ENCODE measurements around the gene HOXD13.

The HOXD13 gene

DNA sequence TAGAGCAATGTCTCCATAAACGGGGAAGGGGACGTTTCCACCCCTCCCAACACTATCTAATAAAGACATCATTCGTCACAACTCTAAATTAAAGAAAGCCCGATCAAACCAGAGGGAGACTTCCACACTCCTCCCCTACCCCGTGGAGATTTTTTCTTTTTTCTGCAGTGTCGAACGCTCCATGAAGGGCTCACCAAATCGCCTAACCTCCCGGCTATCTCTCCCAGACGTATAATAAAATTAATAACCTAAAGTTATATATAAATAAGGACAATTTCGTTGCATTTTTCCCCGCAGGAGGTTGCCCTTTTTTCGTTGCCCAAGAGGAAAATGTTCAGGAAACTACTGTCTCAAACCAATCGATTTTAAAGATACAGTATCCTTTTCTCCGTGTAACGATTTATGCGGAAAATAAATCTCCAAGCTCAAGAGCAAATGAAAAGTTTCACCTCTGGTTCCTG is 11.1 kb upstream of the HOXD13 start:
- DNase-seq, result no peak

DNA sequence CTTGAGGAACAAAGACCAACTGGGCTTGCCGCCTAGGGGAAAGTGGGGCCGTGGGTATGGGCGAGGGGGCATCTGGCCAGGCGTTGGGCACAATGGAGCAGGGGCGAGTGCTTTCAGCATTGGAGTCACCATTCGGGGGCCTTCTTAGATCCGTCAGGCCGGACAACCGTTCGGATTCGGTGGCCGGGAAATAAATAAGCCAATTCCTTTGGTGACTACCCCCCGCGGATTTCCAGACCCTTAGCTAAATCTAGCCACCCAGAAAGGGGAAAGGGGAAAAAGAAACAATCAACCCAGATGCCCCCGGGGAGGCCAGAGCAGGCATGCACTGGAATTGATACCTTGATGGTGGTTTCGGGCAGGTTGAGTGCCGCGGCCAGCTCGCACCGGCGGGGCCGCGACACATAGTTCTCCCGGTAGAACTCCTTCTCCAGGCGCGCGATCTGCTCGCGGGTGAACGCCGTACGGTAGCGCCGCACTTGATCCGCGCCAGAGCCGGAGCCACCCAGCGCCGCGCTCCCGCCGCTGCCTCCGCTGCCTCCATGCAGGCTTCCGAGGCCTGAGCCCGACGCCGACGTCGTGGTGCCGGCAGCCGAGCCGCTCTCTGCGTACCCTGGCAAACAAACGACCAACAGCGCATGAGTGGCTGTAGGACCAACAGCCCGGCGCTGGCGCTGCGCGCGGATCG is 10.5 kb upstream of the HOXD13 start:
- DNase-seq, result no peak

DNA sequence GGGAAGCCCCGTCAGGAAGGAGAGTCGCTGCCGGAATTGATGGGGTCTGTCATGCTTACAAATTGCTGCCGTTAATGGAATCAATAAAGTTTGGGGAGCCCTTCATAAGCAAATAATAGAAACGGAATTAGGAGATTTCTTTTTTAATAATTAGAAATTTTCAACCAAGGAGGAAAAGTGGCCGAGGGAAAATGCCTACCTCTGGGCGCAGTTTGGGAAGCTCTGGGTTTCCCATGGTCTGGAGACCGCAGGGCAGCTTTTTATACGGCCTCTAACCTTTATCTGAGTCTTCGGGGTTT is 10.0 kb upstream of the HOXD13 start:
- DNase-seq, result no peak

DNA sequence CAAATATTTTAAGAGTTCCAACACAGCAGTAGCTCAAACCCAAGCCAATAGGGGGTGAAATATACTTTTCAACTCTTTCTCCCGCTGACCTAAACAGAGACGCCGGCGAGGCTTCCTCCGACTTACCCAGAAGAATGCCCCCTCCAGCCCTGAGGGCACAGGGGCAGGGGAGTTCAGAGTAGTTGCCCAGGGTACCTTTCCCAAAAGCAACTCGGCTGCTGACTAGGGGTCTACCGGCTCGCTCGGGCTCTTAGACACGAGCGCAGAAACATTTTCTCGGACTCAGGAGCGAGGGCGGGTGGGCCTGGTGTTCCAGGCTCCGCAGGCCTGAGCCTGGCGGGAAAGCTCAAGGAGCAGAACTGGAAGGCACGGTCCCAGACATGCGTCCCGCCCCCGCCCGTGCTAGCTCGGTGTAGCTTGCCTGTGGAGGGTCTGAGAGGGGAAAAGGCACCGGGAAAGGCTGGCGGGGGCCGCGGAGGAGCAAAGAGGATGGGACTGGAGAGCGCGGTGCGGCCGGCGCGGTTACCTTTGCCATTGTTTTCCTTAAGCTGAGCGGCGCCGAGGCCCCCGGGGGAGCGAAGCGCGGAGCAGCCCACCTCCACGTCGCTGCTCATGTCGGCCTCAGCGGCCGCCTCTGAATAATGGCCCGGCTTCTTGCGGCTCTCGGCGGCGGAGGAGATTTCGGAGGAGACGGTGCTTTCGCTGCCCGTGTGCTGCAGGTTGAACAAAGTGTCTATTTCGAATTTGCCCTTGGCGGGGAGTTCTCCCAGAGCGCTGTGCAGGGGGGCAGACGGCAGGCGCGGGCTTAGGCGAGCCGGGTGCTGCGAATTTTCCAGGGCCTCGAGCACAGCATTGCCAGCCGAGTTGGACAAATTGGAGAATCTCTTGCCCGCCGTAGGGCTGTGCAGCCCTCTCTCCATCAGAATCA is 9.4 kb upstream of the HOXD13 start:
- no peak for DNase-seq

DNA sequence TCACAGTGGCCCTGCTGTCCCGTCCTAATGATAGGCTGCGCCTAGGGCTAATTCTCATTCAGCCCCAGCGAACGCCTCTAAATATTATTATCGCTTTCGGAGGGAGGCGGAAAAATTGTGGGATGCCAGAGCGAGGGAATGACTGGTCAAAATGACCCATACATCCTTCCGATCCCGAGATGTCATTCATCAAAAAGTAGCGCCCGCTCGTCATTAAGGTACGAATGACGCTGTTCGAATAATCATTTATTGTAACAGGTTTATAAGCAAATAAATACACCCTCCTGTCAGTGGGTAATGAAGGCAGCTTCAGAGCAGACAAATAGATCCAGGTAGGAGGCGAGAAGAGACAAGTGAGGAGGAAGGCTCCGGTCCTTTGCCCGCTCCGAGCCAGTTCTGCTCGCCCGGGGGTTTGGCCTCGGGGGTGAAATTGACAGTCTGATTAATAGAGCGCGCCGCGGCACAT is 8.7 kb upstream of the HOXD13 start, which contains the start of gene EVX2:
Gene EVX2, minus strand, starts transcription at position 167 of the 466 bp plus-strand sequence. CDS start 186 bp downstream, outside the sequence.
- DNase-seq, result peak; percentile 51

DNA sequence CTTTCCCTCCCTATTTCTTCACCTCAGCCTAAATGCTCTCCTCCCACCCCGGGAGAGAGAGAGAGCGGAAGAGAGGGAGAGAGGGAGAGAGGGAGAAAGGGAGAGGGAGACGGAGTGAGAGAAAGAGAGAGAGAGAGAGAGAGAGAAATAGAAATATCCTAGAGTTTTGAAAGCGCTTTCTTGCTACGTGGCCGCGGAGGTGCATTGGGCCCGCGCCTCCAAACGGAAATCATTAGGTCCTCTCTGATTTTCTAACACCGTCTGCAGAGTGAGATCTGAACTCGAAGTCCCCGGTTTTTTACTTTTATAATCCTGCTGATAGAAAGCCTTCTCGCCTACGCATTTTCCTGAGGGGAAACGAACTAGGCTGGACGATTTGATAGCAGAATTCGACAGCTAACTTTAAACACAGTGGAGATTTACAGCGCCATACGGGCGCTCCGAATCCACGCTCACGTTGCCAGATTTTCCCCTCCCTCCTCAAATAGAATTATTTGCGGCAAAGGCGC is 7.9 kb upstream of the HOXD13 start:
- no peak for DNase-seq

DNA sequence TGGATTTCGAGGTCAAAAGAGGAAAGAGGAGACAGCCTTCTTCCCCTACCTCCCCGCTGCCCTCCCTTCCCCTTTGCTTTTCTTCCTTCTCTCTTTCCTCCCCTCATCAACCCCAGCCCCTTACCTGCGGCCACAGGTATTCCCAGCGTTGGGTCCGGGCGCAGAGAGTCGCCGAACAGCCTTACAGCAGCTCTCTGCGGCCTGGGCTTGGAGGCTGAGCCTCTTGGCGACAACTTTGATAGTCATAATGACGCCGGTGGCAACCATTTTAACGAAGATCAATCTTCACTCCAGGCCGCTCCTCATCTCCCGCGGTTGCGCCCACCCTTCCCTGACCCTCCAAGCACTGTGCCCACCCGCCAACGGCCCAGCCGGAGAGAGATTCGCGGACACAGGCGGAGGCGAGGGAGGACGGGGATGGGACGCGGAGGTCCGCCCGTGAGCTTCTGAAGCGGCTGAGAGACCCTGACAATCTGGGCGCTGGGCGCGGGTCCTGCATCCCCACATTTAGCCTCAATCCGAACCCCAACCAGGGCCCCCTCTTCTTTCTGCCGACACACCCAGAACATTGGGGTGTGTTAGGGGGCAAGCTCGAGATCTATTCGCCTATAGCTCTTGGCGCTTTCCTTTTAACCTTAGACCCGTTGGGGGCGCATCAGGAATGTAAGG is 7.3 kb upstream of the HOXD13 start:
- DNase-seq, result no peak

DNA sequence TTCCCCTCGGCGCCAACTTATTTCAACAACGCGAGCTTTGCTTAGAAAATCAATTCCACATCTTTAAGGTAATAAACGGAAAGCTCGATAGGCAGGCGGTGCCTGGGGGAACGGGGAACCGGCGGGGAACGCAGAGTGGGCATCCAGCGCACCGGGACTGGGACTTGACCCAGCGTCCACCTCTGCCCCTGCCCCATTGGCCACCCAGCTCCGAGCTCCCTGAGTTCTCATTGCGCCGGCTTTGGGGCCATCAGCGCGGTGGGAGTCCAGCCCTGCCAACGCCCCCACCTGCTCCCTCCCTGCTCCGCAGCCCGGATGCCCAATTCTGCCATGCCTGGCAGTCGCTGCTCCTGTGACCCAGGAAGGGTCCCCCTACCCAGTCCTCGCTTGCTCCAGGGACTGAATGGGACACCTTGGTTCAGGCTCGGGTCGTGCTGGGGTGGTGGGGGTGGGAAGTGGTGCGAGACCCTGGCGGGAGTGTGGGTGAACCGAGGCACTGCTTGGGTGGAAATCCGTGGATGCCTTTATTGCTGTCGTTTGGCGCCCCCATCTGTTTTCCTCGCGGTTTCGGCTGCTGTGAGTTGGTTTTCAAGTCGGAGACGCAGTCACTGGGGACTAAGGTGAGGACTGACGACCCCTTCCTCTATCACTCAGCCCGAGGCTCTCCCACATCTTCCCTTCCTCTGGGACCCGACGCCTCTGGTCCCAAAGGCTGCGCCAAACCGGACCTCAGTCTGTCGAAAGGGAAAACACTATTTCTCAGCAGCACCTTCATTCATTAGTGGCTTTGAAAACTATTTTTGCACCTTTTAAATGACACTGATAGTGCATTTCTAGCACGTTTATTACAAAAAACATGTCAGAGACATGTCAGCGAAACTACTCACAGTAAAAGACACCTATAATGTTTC is 6.4 kb upstream of the HOXD13 start:
- DNase-seq, result peak; percentile 85

DNA sequence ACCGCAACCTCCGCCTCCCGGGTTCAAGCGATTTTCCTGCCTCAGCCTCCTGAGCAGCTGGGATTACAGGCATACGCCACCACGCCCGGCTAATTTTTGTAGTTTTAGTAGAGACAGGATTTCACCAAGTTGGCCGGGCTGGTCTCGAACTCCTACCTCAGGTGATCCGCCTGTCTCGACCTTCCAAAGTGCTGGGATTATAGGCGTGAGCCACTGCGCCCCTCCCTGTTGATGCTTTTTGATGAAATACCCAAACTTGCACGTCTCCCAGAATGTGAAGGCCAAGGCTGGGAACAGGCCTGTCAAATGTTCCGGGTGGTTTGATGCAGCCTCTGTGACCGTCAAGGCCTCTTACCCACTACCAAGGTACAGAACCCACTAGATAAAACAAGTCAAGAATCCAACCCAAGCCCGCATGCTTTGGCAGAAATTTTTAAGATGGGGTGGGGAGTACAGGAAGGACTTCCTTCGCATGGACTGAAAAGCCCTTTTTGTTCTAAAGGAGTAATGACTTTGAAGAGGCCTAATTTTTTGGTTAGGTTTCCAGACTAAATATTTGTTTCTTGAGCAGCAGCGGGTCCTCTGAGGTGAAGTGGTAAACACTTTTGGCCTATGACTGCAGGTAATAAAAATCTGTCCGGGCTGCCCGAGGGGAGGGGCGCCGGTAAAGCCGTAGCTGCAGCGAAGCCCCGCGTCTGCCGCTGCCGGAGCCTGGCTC is 5.0 kb upstream of the HOXD13 start:
- no peak for DNase-seq

DNA sequence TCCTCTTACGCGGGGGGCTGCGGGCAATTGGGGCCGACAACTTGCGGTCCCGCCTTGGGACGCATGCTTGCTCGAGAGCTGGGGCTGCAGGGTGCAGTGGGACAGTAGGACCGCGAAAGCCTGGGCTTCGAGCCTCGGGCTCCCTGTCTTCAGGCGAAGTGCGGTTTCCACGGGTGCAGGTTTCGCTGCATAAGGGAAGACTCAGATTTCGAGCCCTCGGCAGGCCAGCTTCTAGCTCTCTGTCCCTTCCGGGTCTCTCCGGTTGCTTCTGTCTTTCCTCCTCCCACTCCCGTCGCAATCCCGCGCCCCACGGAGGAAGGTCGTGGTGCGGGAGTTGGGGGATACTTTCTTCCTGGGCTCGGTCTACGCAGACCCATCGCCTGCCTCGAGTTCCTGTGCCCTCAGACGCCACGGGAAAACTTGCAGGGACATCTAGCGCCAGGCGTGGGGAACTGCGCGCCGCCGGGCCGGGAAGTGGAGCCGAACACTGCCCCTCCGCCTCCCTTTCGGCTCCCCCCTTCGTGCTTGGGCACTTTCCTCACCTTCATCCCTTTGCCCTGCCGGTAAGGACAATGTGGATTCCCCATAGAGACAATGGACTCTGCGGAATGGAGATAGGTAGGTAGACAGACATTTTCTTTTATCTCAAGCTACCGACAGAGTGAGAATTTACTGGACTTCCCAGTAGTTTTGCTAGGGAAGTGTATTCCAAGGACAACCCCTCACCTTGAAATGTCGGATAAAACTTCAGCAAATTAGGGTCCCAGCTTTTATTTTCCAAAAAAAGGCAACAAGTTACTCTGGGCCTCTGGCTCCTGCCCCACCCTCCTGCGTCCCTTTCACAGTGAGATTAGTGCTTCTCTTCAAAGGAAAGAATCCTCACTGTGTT is 4.2 kb upstream of the HOXD13 start:
- peak; percentile 82 for DNase-seq

DNA sequence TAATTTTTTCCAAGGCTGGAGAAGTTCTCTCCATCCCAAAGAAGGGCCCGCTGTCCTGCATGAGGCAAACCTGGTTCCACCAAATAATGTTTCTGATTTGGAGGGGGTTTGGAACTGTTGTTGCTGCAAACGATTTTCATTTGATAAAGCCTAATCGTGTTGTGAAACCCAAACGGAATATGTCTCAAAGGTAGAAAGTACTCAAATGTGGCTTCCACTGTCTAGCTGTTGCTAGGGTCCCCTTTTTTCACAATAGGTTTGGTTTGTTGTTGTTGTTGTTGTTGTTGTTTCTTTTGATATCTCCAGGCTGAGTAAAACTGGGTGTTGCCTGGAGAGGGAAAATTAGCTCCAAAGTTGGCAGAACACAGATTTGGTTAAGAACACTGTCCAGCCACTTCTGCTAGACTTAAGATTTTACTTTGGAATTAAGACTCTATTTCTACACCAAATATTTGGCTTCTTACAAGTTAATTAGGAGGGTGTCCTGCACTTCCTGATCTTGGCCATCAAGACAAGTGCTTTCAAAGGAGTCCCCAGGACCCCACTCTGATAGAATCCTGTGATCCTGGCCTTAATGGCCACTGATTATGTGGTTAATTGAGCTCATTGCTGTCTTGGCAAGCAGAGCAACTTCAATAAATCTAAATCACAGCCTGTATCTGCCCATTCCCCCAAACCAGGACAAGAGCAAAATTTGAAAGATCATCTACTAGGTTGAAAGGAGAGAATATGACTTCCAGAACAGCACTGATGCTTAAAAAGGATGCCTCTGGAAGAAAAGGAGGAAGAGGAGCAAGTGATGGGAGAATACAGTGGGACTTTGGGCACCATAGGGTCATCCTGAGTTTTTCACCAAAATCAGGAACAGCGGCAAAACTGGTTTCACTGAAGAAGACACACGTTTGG is 3.3 kb upstream of the HOXD13 start:
- DNase-seq, result no peak

DNA sequence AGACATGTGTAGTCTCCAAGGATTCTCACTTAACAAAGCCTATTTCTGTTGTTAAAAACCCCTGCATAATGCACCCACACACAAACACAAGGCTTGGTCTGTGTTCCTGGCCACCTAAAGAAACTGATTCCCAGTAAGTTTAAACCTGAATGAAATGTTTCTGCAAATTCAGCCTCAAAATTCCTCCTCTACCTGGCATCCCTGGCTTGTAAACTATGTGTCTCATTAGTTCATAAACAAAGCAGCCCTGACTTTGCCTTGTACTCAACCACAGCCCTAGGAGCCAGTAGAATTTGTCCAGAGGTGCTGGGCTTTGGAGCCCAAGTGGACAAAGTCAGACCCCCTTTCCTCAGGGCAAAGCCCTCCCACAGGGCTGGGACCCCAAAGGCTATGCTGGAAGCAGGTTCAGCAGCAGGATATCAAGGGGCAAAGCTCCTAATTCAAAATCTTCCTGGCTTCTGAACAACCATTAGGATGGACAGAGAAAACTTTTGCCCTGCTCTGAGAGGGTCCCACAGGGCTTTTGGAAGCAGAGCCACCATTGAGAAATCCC is 2.6 kb upstream of the HOXD13 start:
- DNase-seq, result no peak

DNA sequence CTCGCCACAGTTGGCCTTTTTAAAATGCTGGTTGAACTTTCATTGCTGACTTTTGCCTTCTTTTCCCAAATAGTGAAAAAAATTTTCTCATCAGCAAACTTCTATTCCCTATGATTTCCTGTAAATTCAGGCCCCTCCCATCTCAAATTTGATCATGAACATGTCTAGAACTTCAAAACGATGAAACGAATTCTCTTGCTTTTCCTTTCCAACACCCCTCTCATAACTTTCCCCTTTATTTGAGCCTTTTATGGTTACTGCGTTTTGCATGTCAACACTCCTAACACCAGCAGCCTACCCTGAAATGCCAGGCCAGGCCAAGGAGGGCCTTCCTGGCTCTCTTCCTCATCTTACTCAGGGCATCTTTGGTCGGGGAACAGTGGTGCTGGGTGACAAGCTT is 1.7 kb upstream of the HOXD13 start:
- no peak for DNase-seq

DNA sequence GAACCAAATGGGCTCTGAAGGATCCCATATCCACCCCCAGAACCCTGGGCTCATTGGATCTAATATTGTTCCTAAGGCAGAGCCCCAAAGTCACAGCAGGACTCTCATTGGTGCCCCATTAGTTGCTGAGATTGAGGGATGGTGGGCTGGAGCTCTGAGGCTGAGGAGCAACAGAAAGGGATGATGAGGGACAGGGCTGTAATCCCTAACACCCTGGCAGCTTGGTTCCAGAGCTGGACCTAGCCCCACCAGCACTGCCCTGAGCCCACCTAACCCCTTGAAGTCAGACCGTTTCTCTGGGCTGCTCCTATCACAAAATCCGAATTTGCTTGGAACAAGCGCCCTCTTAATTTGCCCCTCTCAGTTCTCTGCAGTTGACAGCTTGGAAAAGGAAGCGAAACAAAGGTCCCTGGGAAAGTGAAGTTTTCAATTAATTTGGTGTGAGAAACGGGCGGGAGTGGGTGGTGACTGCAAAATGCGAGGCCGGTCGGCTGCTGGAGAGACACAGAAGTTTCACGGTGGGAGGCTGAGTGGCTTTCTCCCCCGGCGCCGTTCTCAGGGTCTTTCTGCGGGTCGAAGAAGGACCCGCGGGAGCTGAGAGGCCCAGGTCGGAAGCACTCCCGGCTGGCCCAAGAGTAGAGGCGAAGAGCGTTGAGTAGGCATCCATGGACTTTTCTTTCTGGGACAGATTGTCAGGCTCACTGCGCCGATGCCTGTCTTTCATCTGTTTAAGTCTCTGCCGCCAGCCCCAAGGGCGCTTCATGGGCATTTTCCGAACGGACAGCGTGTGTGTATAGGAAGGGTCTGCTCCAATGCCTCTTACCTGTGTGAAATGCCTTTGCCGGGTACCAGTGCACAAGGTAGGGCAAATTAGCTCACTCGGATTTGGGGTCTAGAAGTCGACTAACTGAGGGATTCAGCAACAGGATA is 927 bp upstream of the HOXD13 start:
- DNase-seq, result no peak

DNA sequence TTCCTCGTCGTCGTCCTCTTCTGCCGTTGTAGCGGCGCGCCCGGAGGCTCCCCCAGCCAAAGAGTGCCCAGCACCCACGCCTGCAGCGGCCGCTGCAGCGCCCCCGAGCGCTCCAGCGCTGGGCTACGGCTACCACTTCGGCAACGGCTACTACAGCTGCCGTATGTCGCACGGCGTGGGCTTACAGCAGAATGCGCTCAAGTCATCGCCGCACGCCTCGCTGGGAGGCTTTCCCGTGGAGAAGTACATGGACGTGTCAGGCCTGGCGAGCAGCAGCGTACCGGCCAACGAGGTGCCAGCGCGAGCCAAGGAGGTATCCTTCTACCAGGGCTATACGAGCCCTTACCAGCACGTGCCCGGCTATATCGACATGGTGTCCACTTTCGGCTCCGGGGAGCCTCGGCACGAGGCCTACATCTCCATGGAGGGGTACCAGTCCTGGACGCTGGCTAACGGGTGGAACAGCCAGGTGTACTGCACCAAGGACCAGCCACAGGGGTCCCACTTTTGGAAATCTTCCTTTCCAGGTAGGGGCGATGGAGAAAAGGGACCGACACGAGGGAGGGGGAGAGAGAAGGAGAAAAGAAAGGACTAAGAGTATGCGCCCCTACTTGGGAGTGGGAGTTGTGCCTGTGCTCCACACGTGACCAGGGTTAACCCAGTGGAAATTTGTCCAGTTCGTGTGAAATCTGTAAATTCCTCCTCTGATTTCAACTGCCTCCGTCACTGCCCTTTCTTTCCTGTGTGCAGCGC is 800 bp downstream of the HOXD13 start:
- DNase-seq, result peak; percentile 82

DNA sequence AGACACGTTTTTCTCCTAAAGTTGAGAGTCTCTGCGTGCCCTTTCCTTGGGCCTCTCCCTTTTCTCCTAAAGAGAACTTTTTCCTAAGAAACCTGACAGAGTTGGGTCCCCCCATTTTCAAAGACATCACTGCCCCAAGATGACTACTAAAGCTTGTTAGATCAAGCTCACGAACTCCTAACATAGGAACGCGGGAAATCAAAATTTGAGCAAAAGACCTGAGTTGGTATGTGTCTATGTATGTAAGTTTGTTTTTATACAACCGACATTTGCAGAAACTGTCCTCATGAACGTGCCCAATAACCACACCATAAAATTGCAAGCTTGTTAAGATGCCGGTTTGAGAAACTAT is 1.4 kb downstream of the HOXD13 start:
- no peak for DNase-seq

DNA sequence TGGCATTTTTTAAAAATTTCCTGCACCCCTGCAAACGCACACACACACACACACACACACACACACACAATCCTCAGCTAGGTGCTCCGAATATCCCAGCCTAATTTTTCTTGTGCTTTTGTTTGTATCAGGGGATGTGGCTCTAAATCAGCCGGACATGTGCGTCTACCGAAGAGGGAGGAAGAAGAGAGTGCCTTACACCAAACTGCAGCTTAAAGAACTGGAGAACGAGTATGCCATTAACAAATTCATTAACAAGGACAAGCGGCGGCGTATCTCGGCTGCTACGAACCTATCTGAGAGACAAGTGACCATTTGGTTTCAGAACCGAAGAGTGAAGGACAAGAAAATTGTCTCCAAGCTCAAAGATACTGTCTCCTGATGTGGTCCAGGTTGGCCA is 1.8 kb downstream of the HOXD13 start:
- DNase-seq, result no peak
